Measurements from ENCODE around the gene KCTD13. TPM values are rescaled to one million over a fixed set of nuclear protein-coding genes. Genes with fewer than 3 reads are reported as not detected.

The KCTD13 gene
- total RNA-seq, 4 donors from 2014 or later = 12.0 to 30.7 (median 20.1) TPM

GRCh38 chr16:29900888-29901606 is 25.0 kb downstream of the KCTD13 start:
- Histone ChIP-seq H3K4me1 (peaks cover 0 to 23% (median 4%) of the 10 kb centered on the region in 3 donors), H3K36me3 (peaks cover 0 to under 1% of the 10 kb centered on the region in 2 donors), H3K4me3 (peak overlapping the region in 1 of 2 donors; percentile 60), H3K9me3 (no peaks in the 10 kb centered on the region), H3K27ac (no peak overlapping the region), H3K27me3 (peaks cover 53% of the 10 kb centered on the region)
- no peak for ATAC-seq
- no peak for TF ChIP-seq CTCF (IDR thresholded peaks at IDR 0.05)
- no peak for TF ChIP-seq POLR2AphosphoS5 (IDR thresholded peaks at IDR 0.05)
- no peak for TF ChIP-seq EP300 (IDR thresholded peaks at IDR 0.05)
- TF ChIP-seq POLR2A (IDR thresholded peaks at IDR 0.05) = no peak
- 13 to 14% methylated on average over 5 to 6 of the region's 31 CpGs for WGBS, 2 donors (ENCODE audit: low coverage in 1 of 2)

GRCh38 chr16:29900102-29900887 is 25.7 kb downstream of the KCTD13 start, which contains the start of gene ASPHD1:
TSS of gene ASPHD1 (plus strand) at chr16:29900488. CDS start at chr16:29900972, 484 bp downstream.
- TF ChIP-seq CTCF (IDR thresholded peaks at IDR 0.05) (no peak), POLR2A (IDR thresholded peaks at IDR 0.05) (no peak), EP300 (IDR thresholded peaks at IDR 0.05) (no peak), POLR2AphosphoS5 (IDR thresholded peaks at IDR 0.05) (no peak)
- H3K27me3 ChIP-seq = peaks cover 60% of the 10 kb centered on the region
- H3K4me1 ChIP-seq = peaks cover 0 to 23% (median 4%) of the 10 kb centered on the region in 3 donors
- H3K9me3 ChIP-seq = no peaks in the 10 kb centered on the region
- peak within 1 kb of the TSS; percentile 30 to 60 for H3K4me3 ChIP-seq
- H3K36me3 ChIP-seq = no peaks in the 10 kb centered on the region
- ATAC-seq = peak; percentile 88
- no peak within 1 kb of the TSS for H3K27ac ChIP-seq
- WGBS, 2 donors (ENCODE audit: low coverage in 1 of 2) = 0 to 2% methylated on average over 1 to 16 of the region's 67 CpGs

- no peak within 1 kb of the TSS for H3K27ac ChIP-seq
- no peaks in the 10 kb centered on the region for H3K9me3 ChIP-seq
- 0% methylated on average over 9 to 16 of the region's 29 CpGs for WGBS, 2 donors (ENCODE audit: low coverage in 1 of 2)
- peaks cover 62% of the 10 kb centered on the region for H3K27me3 ChIP-seq
- H3K36me3 ChIP-seq = no peaks in the 10 kb centered on the region
- TF ChIP-seq EP300 (IDR thresholded peaks at IDR 0.05) (no peak), POLR2A (IDR thresholded peaks at IDR 0.05) (no peak), CTCF (IDR thresholded peaks at IDR 0.05) (no peak), POLR2AphosphoS5 (IDR thresholded peaks at IDR 0.05) (no peak)
- no peak for ATAC-seq
- peaks cover 0 to 23% (median 4%) of the 10 kb centered on the region in 3 donors for H3K4me1 ChIP-seq
- peak within 1 kb of the TSS; percentile 30 to 60 for H3K4me3 ChIP-seq
These were observed 26.4 kb downstream of the KCTD13 start, which contains the start of gene SEZ6L2 for GRCh38 chr16:29899516-29900101. TSS of gene SEZ6L2 (minus strand) at chr16:29899550. CDS start at chr16:29899019, 531 bp downstream.

- TF ChIP-seq POLR2AphosphoS5 (IDR thresholded peaks at IDR 0.05) = no peak
- TF ChIP-seq CTCF (IDR thresholded peaks at IDR 0.05) = no peak
- no peak for TF ChIP-seq EP300 (IDR thresholded peaks at IDR 0.05)
- TF ChIP-seq POLR2A (IDR thresholded peaks at IDR 0.05) = no peak
- H3K4me1 ChIP-seq = peaks cover 0 to 23% (median 4%) of the 10 kb centered on the region in 3 donors
- no peaks in the 10 kb centered on the region for H3K9me3 ChIP-seq
- H3K4me3 ChIP-seq = peak overlapping the region in 1 of 2 donors; percentile 60
- peaks cover 62% of the 10 kb centered on the region for H3K27me3 ChIP-seq
- no peak overlapping the region for H3K27ac ChIP-seq
- no peaks in the 10 kb centered on the region for H3K36me3 ChIP-seq
- WGBS, 2 donors (ENCODE audit: low coverage in 1 of 2) = 1 to 2% methylated on average over 8 to 14 of the region's 25 CpGs
- no peak for ATAC-seq
These were observed 27.1 kb downstream of the KCTD13 start for GRCh38 chr16:29898804-29899515.
